Fibroblast of gingiva (primary cell): ENCODE results near the gene NTM.

ENCODE experiments used
- DNase-seq: peaks from one replicate; pipeline ENCODE4 v3.0.0-alpha.2; 2011; ENCODE audit warnings: low read depth

Gene NTM

DNA sequence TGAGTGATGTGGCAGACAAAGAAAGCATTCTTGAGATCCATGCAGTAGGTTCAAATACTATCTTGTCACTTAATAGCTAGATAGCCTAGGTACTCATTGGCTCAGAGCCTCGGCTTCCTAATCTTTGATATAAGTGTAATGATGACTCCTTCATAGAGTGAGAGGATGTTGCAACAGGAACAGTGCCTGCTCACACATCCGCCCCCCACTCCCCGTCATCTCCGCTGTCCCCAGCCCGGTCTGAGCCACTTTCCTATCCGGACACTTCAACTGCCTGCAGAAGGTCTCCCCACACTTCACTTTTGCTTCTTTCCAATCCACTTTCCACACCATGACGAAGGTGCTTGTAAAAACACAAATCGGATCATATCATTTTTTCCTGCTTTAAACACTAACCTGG, 128.8 kb downstream of the NTM start:
- DNase-seq, result no peak

- no peak for DNase-seq
Measured at GRCh38 chr11:131503017-131503416, 132.6 kb downstream of the NTM start.

- no peak for DNase-seq
Measured at GRCh38 chr11:131504199-131504949, 134.0 kb downstream of the NTM start.

DNA sequence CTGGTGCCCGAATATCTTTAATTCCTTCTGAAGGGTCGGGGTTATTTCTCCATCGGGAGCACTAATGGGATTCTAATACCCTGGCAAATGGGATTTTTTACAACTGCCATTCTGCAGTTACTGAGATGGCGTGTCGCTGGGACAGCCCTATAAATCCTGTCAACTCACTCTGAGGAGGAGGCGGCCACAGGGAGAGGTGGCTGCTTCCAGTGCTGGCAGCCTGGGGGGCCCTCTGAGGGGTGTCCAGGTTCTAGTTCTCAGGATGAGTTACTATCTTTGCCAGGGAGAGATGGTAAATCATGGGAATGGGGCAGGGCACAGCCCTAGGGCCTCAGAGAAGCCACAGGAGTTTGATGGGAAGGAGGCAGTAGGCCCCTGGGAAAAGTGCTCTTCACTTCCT, 135.9 kb downstream of the NTM start:
- DNase-seq, result no peak

DNA sequence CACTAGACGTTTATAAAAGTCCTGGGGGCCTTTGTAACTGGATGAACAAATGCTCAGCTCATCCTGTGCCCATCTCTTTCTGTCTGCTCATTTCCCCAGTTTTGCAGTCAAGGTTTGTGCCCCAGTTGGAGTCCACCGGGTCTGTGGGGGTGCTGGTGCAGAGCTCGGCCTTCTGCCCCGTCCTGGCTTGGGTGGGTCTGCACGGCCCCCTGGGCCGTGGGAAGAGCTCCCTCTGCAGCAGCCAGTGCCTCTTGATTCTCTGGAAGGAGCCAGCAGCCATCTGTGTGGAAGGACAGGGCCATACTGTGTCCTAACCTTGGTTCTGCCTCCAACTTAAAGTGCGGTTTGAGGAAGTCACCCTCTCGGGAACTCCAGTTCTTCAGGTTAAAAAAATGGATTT, 140.2 kb downstream of the NTM start:
- DNase-seq, result no peak

- no peak for DNase-seq
Measured at GRCh38 chr11:131511794-131512193, 141.4 kb downstream of the NTM start.

DNA sequence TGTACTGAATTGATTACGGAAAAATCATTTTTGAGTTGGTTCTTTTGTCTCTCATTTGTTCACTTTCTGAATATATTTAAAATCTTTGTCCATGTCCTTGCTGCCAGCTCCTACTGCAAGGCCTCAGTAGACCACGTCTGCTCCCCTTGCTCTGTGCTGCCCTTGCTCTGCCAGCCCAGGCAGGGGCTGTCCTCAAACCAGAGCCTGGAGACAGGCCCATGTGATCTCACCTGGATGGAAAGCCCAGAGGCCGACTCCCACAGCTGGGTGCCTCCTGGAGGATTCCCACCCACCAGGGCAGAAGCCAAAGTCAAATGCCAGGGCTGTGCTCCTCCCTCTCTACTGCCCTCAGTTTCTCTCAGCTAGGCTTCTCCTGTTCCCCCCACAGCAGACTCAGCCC, 141.8 kb downstream of the NTM start:
- no peak for DNase-seq

GRCh38 chr11:131514062-131514461, 143.6 kb downstream of the NTM start:
- DNase-seq, result no peak

GRCh38 chr11:131518305-131518838, 148.0 kb downstream of the NTM start:
- no peak for DNase-seq

- DNase-seq, result no peak
Measured at GRCh38 chr11:131522851-131523250, 152.4 kb downstream of the NTM start.

DNA sequence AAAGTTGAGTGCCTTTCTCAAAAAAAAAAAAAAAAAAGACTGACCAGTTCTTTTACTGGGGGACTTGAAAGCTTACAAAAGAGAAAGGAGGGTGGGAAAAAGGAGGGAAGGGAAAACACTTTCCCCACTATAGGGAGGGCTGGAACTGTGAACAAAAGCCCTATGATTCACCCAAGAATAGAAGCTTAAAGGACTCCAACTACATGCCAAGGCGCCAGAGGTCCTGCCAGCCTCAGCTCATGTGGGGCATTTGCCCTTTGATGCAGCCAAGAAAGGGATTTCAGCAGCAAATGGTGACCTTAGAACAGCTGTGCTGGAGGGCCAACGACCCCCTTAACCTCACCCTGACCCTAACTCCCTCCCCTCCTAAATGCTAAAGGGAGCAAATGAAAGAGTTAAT, 160.0 kb downstream of the NTM start:
- no peak for DNase-seq

GRCh38 chr11:131533149-131533548, 162.7 kb downstream of the NTM start:
- no peak for DNase-seq

DNA sequence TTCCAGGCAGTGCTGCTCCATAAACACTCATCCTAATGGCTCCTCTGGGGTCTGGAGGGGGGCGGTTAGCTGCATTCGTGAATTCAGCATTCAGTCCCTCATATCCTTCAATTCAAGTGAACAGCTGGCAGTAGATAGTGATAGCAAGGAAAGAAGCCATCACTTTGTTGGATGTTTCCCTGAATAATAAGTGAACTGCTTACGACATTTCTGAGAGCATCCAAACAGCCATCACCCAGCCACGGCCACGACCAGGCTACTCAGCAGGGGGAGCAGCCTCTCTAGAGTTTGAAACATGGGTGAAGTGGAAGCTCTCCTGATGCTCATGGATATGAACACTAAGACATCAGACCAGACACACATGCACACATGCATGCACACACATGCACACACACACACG, 163.6 kb downstream of the NTM start:
- DNase-seq, result no peak

DNA sequence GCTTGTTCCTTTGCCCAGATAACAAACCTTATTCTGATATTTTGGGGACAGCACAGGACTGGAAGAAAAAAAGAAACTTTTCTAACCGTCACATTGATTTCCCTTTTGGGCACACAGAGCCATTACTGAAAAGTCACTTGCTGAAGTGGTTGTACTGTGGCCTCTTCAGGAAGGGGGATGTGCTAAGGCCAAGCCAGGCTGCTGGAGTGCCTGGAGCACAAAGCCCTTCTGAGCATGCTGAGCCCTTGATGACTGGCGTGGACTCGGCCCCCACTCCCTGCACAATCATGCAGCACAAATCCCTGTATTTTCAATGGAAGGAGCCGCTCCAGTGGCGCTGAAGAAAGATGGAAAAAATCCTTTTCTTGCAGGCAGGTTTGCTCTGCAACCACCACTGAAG, 164.2 kb downstream of the NTM start:
- DNase-seq, result no peak

DNA sequence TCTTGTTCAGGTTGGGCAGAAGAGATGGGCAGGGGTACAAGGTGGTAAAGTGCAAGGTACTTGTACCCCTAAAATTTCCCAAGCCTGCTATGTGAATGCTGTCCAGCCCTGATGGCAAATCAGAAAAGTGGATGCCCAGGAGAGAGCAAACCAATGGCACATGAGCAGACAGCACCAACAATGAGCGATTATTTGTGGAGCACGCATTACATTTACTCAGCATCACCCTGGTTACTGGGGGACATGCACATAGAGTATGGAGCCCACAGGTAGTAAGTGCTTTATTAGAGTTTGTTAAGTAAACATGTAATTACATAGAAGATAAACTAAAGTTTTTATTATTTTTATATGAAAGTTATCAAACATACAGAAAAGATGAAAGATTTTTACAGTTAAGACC, 165.7 kb downstream of the NTM start:
- no peak for DNase-seq

GRCh38 chr11:131537196-131537595, 166.8 kb downstream of the NTM start:
- no peak for DNase-seq

DNA sequence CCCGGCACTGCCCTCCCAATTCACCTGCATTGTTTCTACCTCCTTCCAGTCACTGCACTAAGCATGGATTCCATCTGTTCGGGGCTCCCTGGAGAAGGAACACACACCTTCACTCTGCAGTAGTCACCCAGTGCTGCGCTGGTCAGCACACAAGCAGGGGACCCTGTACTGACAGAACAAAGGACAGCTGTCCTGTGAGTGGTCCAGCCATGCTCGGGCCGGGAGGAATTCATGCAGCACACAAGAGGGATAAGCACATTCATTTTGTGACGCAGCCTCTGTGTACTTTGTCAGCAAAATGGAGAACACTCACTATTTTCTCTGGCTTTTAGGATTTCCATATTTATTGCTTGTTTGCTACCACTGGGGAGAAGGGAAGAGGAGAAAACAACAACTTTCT, 167.3 kb downstream of the NTM start:
- no peak for DNase-seq

GRCh38 chr11:131538322-131538721, 167.9 kb downstream of the NTM start:
- DNase-seq, result no peak

GRCh38 chr11:131540676-131541075, 170.3 kb downstream of the NTM start:
- no peak for DNase-seq

GRCh38 chr11:131543389-131544025, 173.1 kb downstream of the NTM start:
- no peak for DNase-seq

DNA sequence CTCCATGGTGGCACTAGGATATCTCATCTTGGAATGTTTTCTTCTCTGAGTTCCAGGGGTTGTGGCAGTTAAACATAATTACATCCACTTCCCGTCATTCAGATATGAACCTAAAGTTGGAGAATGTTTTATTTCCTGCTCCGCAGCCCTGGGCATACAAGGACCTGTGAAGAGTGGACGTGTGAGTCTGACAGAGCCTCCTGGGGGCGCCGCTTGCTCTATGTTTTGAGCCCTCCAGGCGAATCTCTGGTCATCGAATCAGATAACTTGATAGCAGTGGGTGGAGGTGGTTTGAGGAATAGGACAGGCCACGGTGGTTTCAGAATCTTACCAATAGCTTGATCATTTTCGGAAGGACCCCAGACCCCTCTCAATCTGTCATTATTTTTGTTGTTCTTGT, 174.2 kb downstream of the NTM start:
- DNase-seq, result no peak

DNA sequence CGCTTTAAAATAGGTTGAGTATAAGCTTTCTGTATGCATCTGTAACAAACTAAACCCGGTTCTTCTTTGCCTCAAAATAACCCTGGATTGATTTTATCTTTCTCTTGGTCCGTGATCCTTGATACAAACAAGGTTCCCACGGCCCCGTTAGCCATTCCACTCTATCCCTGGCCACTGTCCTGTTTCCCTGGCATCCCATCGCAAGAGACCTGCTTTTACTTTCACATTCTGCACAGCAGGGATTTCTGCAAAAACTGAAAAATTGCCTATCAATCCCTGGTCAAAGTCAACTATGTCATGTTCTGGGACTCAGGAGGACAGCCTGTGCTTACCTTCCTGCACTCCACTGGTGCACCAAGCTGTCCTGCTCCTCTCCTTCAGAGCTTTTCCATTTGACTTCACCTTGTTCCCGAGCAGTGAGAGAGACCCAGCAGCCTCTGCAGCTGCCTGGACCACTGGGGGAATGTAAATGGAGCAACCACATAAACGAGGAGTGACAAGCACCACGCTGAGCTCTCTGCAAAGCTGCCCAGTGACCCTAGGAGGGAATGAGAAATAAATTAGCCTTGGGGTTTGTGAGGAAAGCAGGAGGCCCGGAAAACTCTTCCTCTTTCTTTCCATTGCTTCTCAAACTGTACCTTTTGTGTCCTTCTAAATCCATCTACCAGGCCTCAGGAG, 175.9 kb downstream of the NTM start:
- no peak for DNase-seq

GRCh38 chr11:131549099-131549498, 178.7 kb downstream of the NTM start:
- no peak for DNase-seq
